ENCODE measurements around the gene SPATS2. TPM values are rescaled to one million over a fixed set of nuclear protein-coding genes. Genes with fewer than 3 reads are reported as not detected.

The SPATS2 gene
- polyA plus RNA-seq, 1 experiment = 100 TPM

DNA sequence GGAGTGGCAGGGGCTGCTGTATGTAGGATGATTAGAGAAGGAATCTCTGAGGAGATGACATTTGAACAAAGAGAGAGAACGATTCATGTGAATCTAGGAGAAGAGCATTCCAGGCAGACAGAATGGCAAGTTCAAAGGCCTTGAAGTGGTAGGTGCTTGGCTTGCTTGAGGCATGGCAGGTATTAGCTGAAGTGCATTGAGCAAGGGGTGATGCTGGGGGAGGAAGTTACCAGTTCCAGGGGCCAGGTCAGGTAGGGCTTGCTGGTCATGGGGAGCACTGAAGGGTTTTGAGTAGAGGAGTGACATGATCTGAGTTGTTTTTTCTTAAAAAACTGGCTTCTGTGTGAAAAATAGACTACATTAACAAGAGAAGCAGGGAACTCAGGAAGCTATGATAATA is 71.8 kb downstream of the SPATS2 start:
- no peak overlapping the region for H3K27ac ChIP-seq (ENCODE audit: low read depth, low read length)
- TF ChIP-seq, protein P1, sequence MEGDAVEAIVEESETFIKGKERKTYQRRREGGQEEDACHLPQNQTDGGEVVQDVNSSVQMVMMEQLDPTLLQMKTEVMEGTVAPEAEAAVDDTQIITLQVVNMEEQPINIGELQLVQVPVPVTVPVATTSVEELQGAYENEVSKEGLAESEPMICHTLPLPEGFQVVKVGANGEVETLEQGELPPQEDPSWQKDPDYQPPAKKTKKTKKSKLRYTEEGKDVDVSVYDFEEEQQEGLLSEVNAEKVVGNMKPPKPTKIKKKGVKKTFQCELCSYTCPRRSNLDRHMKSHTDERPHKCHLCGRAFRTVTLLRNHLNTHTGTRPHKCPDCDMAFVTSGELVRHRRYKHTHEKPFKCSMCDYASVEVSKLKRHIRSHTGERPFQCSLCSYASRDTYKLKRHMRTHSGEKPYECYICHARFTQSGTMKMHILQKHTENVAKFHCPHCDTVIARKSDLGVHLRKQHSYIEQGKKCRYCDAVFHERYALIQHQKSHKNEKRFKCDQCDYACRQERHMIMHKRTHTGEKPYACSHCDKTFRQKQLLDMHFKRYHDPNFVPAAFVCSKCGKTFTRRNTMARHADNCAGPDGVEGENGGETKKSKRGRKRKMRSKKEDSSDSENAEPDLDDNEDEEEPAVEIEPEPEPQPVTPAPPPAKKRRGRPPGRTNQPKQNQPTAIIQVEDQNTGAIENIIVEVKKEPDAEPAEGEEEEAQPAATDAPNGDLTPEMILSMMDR (IDR thresholded peaks at IDR 0.05; ENCODE audit: low read depth, low read length) = no peak
- POLR2A ChIA-PET = no interaction called here
- H3K9me3 ChIP-seq (ENCODE audit: control insufficient read depth, insufficient read depth, low read length) = no peaks in the 10 kb centered on the region
- no peaks in the 10 kb centered on the region for H3K27me3 ChIP-seq (ENCODE audit: control insufficient read depth, insufficient read depth, low read length)
- CTCF ChIA-PET = no interaction called here
- no peak overlapping the region for H3K4me3 ChIP-seq (ENCODE audit: low read depth, low read length)
- DNase-seq (ENCODE audit: low read depth, low spot score) = no peak

GRCh38 chr12:49440035-49440434 is 72.8 kb downstream of the SPATS2 start:
- Histone ChIP-seq H3K27me3 (ENCODE audit: control insufficient read depth, insufficient read depth, low read length) (no peaks in the 10 kb centered on the region), H3K4me3 (ENCODE audit: low read depth, low read length) (no peak overlapping the region), H3K9me3 (ENCODE audit: control insufficient read depth, insufficient read depth, low read length) (no peaks in the 10 kb centered on the region), H3K27ac (ENCODE audit: low read depth, low read length) (no peak overlapping the region)
- TF ChIP-seq, protein P1 (IDR thresholded peaks at IDR 0.05; ENCODE audit: low read depth, low read length) = no peak
- POLR2A ChIA-PET = interaction anchor here (0.6 kb wide), 1 partner anchor 196 kb away, joined by 8 read pairs; no protein-coding TSS in a partner anchor
- no peak for DNase-seq (ENCODE audit: low read depth, low spot score)
- CTCF ChIA-PET = interaction anchor here (0.6 kb wide), 1 partner anchor 31 kb away, joined by 5 read pairs; no protein-coding TSS in a partner anchor

- H3K4me3 ChIP-seq (ENCODE audit: low read depth, low read length) = no peak overlapping the region
- no peaks in the 10 kb centered on the region for H3K27me3 ChIP-seq (ENCODE audit: control insufficient read depth, insufficient read depth, low read length)
- POLR2A ChIA-PET = no interaction called here
- H3K27ac ChIP-seq (ENCODE audit: low read depth, low read length) = no peak overlapping the region
- peaks cover 3% of the 10 kb centered on the region; the same call in 1 of the 2 replicates for H3K9me3 ChIP-seq (ENCODE audit: control insufficient read depth, insufficient read depth, low read length)
- CTCF ChIA-PET = interaction anchor here (1.5 to 1.8 kb wide), 2 partner anchors 72 to 84 kb away, joined by 3 to 5 read pairs; no protein-coding TSS in a partner anchor
- DNase-seq (ENCODE audit: low read depth, low spot score) = no peak
- TF ChIP-seq, protein P1 (IDR thresholded peaks at IDR 0.05; ENCODE audit: low read depth, low read length) = no peak
Measured at GRCh38 chr12:49442915-49443314, 75.7 kb downstream of the SPATS2 start.

DNA sequence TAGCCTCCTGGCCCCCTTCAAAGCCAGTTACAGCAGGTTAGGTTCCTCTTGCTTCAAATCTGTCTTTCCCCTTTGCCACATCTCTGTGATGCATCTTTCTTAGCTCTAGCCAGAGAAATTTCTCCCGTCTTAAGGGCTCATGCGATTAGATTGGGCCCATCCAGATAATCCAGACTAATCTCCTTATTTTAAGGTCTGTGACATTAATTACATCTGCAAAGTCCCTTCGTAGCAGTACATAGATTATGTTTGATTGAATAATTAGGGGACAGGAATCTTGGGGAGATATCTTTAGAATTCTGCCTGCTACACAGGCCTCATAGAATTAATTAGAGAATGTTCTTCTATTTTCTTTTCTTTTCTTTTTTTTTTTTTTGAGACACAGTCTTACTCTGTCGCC is 79.3 kb downstream of the SPATS2 start:
- Histone ChIP-seq H3K4me3 (ENCODE audit: low read depth, low read length) (no peak overlapping the region), H3K27ac (ENCODE audit: low read depth, low read length) (no peak overlapping the region), H3K9me3 (ENCODE audit: control insufficient read depth, insufficient read depth, low read length) (peaks cover 3% of the 10 kb centered on the region; the same call in 1 of the 2 replicates), H3K27me3 (ENCODE audit: control insufficient read depth, insufficient read depth, low read length) (no peaks in the 10 kb centered on the region)
- POLR2A ChIA-PET = no interaction called here
- DNase-seq (ENCODE audit: low read depth, low spot score) = no peak
- CTCF ChIA-PET = no interaction called here
- TF ChIP-seq, protein P1 (IDR thresholded peaks at IDR 0.05; ENCODE audit: low read depth, low read length) = no peak

DNA sequence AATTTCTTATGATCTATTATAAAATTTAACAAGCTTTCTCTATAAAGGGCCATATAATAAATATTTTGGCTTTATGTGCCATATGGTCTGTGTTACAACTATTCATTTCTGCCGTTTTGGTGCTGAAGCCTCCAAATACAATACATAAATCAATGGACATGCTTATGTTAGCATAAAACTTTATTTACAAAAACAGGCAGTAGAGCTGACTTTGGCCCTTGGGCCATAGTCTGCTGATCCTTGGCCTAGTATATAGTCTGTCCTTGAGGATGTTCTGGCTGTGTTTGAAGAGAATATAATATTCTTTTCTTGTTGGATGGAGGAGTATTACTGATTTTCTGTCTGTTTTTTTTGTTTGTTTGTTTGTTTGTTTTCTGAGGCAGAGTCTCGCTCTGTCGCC is 81.6 kb downstream of the SPATS2 start:
- DNase-seq (ENCODE audit: low read depth, low spot score) = no peak
- H3K9me3 ChIP-seq (ENCODE audit: control insufficient read depth, insufficient read depth, low read length) = peaks cover 3% of the 10 kb centered on the region; the same call in 1 of the 2 replicates
- no peaks in the 10 kb centered on the region for H3K27me3 ChIP-seq (ENCODE audit: control insufficient read depth, insufficient read depth, low read length)
- no peak overlapping the region for H3K27ac ChIP-seq (ENCODE audit: low read depth, low read length)
- no peak overlapping the region for H3K4me3 ChIP-seq (ENCODE audit: low read depth, low read length)
- ChIA-PET CTCF (no interaction called here), POLR2A (interaction anchor here (0.7 kb wide), 1 partner anchor 72 kb away, joined by 10 read pairs; no protein-coding TSS in a partner anchor)
- TF ChIP-seq, protein P1 (IDR thresholded peaks at IDR 0.05; ENCODE audit: low read depth, low read length) = no peak
